ENCODE measurements around the gene SLC9A9. TPM values are rescaled to one million over a fixed set of nuclear protein-coding genes. Genes with fewer than 3 reads are reported as not detected.

The SLC9A9 gene
- total and polyA plus RNA-seq, 9 of the 15 experiments (the other 6 are each of a cell fraction or from before 2014, with no cell fraction given) = 0.03 to 0.13 TPM; not detected in 7

- no peaks in the 10 kb centered on the region for H3K79me2 ChIP-seq (ENCODE audit: control insufficient read depth, insufficient read depth, low read length)
- no peaks in the 10 kb centered on the region for H3K36me3 ChIP-seq (ENCODE audit: control insufficient read depth, insufficient read depth, low read length)
- no peak for TF ChIP-seq MXI1 (IDR thresholded peaks at IDR 0.05; ENCODE audit: low read depth, low read length)
- no peak for TF ChIP-seq CXXC5 (CRISPR knock-in tag; IDR thresholded peaks at IDR 0.05)
- TF ChIP-seq BRF1 (IDR thresholded peaks at IDR 0.05; ENCODE audit: borderline replicate concordance, extremely low read depth, insufficient read length) = no peak
- TF ChIP-seq KLF6 (CRISPR knock-in tag; IDR thresholded peaks at IDR 0.05; ENCODE audit: borderline replicate concordance) = no peak
- no peak for TF ChIP-seq PCBP2 (IDR thresholded peaks at IDR 0.05; ENCODE audit: low read depth, low read length, poor library complexity, severe bottlenecking)
- TF ChIP-seq NFXL1 (CRISPR knock-in tag; IDR thresholded peaks at IDR 0.05) = no peak
- TF ChIP-seq CAMTA2 (CRISPR knock-in tag; conservative IDR thresholded peaks at IDR 0.05) = no peak
- no peak for TF ChIP-seq PTBP1 (IDR thresholded peaks at IDR 0.05; ENCODE audit: low read depth, low read length)
- TF ChIP-seq RCOR1 (IDR thresholded peaks at IDR 0.05; ENCODE audit: borderline replicate concordance in 1 of 2, low read depth in 2 of 2, low read length in 2 of 2) = no peak
- no peak for TF ChIP-seq ZHX1 (conservative IDR thresholded peaks at IDR 0.05; ENCODE audit: low read length)
- TF ChIP-seq ZNF263 (CRISPR knock-in tag; IDR thresholded peaks at IDR 0.05; ENCODE audit: borderline replicate concordance) = no peak
- no peak for TF ChIP-seq FOXJ3 (CRISPR knock-in tag; IDR thresholded peaks at IDR 0.05)
- TF ChIP-seq E4F1 (CRISPR knock-in tag; IDR thresholded peaks at IDR 0.05; ENCODE audit: borderline replicate concordance) = no peak
- no peak for TF ChIP-seq HIVEP1 (CRISPR knock-in tag; IDR thresholded peaks at IDR 0.05)
- TF ChIP-seq SIN3A (IDR thresholded peaks at IDR 0.05; ENCODE audit: borderline replicate concordance in 2 of 2, control insufficient read depth in 1 of 2, low read depth in 2 of 2, low read length in 2 of 2) = no peak
- TF ChIP-seq JUND (IDR thresholded peaks at IDR 0.05; ENCODE audit: borderline replicate concordance, low read depth, low read length) = no peak
- no peak for TF ChIP-seq JUND (tag; IDR thresholded peaks at IDR 0.05; ENCODE audit: borderline replicate concordance, low read depth, low read length)
- no peak overlapping the region for H3K4me3 ChIP-seq
- in situ Hi-C loops (cut with MboI) = no loop called here
- no peak for DNase-seq (ENCODE audit: extremely low read depth in 1 of 4, low spot score in 3 of 4)
- H3K9me3 ChIP-seq (replicated peaks; ENCODE audit: control insufficient read depth, insufficient read depth, low read depth, low read length) = no peaks in the 10 kb centered on the region
- WGBS (ENCODE audit: insufficient coverage, low coverage, missing lambda C conversion rate) = 42% methylated on average over 1 of the region's 1 CpG
- no peaks in the 10 kb centered on the region for H4K20me1 ChIP-seq (replicated peaks; ENCODE audit: control insufficient read depth, insufficient read depth, low read length)
- ChIA-PET CTCF (ENCODE audit: low intra/inter-chr PET ratio) (no interaction called here), POLR2A (no interaction called here)
- H3K4me1 ChIP-seq (replicated peaks in 1 of 2; ENCODE audit: control insufficient read depth in 2 of 2, insufficient read depth in 2 of 2, low read length in 2 of 2) = no peaks in the 10 kb centered on the region
- H2AFZ ChIP-seq (ENCODE audit: low read depth, low read length) = no peak overlapping the region; the same call in 1 of the 2 replicates
- no peaks in the 10 kb centered on the region for H3K27me3 ChIP-seq (ENCODE audit: control insufficient read depth in 2 of 2, insufficient read depth in 2 of 2, low read length in 2 of 2)
- H3K27ac ChIP-seq (ENCODE audit: extremely low read depth, low read depth, low read length) = no peak overlapping the region
- intact Hi-C loops (cut with micrococcal nuclease) = no loop called here
- H3K9ac ChIP-seq (ENCODE audit: insufficient read depth in 1 of 2, low read depth in 2 of 2, low read length in 2 of 2) = no peak overlapping the region
- no peak overlapping the region for H3K4me2 ChIP-seq (ENCODE audit: insufficient read depth, low read length)
- no TSS peak for BruUV-seq (replicated peaks)
- FAIRE-seq = no peak
- no peaks in the 10 kb centered on the region for H3K9me1 ChIP-seq (ENCODE audit: control insufficient read depth, insufficient read depth, low read length)
- ATAC-seq = peak; percentile 52; the same call in 2 of the 3 replicates
Measured at GRCh38 chr3:143450632-143451031, 397.6 kb downstream of the SLC9A9 start.
